Stimulated activated memory B cell treated with anti-CD40 and anti-IgM and Interleukin-4, amounts not matched to agents 10 μg/mL and 1 μg/mL and 100 μg/mL, for 72 hours (primary cell): ENCODE results near the gene POLN.

Experiments used
- ATAC-seq: fragments of 150-1000 bp; cut with Tn5 transposase; 2 replicates; pipeline ENCODE4 v1.10.0; 2021
- H3K27ac Mint-ChIP-seq: one replicate; pipeline ENCODE4 v1.8.0; 2022; ENCODE audit warnings: mild to moderate bottlenecking, mixed read lengths
- H3K27me3 Mint-ChIP-seq: one replicate; pipeline ENCODE4 v1.8.0; 2022; ENCODE audit warnings: mixed read lengths
- H3K36me3 Mint-ChIP-seq: one replicate; pipeline ENCODE4 v1.8.0; 2022; ENCODE audit warnings: mixed read lengths
- H3K4me1 Mint-ChIP-seq: one replicate; pipeline ENCODE4 v1.8.0; 2022; ENCODE audit warnings: mixed read lengths
- H3K4me3 Mint-ChIP-seq: one replicate; pipeline ENCODE4 v1.8.0; 2022; ENCODE audit warnings: mild to moderate bottlenecking, moderate library complexity, mixed read lengths
- H3K9me3 Mint-ChIP-seq: one replicate; pipeline ENCODE4 v1.8.0; 2022; ENCODE audit warnings: mixed read lengths

POLN gene

DNA sequence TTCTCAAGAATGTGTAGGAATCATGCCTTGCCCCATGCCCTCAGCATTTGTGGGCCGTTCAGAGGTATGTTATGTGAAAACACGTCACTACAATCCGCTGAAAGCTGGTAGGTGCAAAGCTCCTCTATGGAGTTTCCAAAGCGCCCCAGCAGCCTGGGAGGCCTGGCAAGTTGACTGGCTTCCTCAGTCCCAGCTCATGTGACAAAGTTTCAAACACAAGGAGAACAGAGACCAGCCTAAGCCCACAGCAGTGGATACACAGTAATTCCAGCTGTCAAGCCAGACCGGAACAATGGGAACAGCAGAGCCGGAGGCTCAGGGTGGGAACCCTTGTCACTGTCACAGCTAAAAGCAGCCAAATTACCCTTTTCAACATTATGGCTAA lies 149.3 kb downstream of the POLN start:
- no peaks in the 10 kb centered on the region for H3K4me1 Mint-ChIP-seq
- no peak overlapping the region for H3K27ac Mint-ChIP-seq
- ATAC-seq: no peak
- peaks cover 6% of the 10 kb centered on the region for H3K9me3 Mint-ChIP-seq
- peaks cover 8% of the 10 kb centered on the region for H3K36me3 Mint-ChIP-seq
- no peak overlapping the region for H3K4me3 Mint-ChIP-seq
- H3K27me3 Mint-ChIP-seq: peaks cover 66% of the 10 kb centered on the region

DNA sequence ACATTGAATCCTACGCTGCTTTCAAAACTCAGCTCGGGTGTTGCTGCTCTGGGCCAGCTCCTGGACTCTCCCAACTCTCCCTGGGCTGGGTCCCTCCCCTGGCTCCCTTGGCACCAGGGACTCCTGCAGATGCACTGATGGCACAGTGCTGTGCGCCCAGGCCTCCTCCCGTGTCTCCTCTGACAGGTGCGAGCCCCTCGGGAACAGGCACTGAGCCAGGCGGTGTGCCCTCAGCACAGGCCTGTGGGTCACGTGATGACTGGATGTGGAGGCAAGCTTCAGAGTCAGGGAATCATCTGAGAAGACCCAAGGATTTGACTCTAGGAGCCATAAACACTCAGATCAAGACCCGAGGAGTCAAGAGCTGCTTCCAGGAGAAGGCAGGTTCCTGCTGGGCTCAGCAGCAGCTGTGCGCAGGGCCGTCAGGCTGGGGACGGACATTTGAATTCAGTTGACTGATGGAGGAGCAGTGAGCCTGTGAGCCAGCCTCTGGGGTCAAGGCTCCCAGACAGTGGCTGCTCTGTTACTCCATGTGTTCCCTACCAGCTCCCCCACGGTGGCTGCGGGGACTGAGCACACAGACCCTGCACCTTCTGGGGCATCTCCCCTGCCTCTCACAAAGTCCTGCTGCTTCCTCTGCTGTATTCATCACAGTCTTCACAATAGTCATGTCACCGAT lies 149.8 kb downstream of the POLN start:
- no peak for ATAC-seq
- no peak overlapping the region for H3K27ac Mint-ChIP-seq
- H3K27me3 Mint-ChIP-seq: peaks cover 64% of the 10 kb centered on the region
- no peaks in the 10 kb centered on the region for H3K4me1 Mint-ChIP-seq
- peaks cover 6% of the 10 kb centered on the region for H3K9me3 Mint-ChIP-seq
- peaks cover 8% of the 10 kb centered on the region for H3K36me3 Mint-ChIP-seq
- H3K4me3 Mint-ChIP-seq: no peak overlapping the region

DNA sequence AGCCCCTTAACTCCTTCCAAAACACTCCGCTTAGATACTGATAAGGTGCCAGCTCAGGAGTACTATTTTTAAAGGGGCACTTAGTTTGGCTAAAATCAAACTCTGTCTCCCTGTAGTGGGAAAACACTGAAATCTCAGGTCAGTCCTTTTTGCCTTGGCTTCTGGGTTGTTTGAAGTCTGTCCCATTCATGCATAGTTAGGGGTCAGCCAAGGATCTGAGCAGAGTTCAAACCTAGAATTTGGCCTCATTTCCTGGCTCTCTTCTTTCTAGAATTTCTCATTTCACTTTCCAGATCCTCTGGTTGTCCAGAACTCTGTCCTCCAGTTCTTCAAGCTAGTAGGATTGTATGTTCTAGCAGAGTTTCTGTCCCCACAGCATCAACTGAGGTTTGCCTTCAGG lies 151.3 kb downstream of the POLN start:
- ATAC-seq: no peak
- Mint-ChIP-seq H3K9me3 (no peaks in the 10 kb centered on the region), H3K4me3 (no peak overlapping the region), H3K4me1 (no peaks in the 10 kb centered on the region), H3K27me3 (peaks cover 56% of the 10 kb centered on the region), H3K27ac (no peak overlapping the region), H3K36me3 (no peaks in the 10 kb centered on the region)

DNA sequence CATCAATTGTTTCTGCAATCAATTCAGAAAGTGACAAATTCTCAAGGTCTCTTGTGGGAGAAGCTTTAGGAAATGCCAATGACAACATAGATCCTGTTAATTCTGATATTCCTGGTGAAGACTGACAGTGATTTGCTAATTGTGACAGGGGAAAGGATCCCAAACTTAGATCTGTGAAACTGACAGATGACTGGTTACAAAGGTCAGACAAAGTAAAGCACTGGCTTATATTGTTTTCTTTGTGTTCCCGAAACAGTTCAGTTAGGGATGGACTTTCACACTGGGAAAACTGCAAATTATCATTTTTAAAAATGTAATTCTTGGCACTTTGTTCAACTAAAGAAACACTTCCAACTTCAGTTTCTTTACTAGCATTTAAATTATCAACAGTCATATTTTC lies 152.7 kb downstream of the POLN start:
- no peak for ATAC-seq
- H3K27me3 Mint-ChIP-seq: peaks cover 56% of the 10 kb centered on the region
- H3K9me3 Mint-ChIP-seq: no peaks in the 10 kb centered on the region
- no peaks in the 10 kb centered on the region for H3K36me3 Mint-ChIP-seq
- no peak overlapping the region for H3K4me3 Mint-ChIP-seq
- no peak overlapping the region for H3K27ac Mint-ChIP-seq
- H3K4me1 Mint-ChIP-seq: no peaks in the 10 kb centered on the region

DNA sequence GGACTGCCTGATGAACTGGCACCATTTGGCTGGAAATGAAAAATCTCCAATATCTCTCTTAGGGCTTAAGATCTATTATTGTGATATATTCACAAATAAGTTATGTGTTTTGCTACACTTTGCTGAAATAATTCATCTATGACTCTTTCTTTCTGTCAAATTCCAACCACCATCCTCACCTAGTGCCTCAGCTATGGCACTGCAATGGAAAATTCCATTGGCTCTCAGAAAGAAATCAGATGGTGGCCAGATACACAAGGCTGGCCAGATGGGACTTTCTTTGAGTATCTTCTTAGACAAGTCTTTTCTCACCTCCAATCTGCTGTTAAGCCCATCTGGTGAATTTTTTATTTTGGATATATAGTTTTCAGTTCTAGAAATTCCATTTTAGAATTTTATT lies 154.8 kb downstream of the POLN start:
- no peak for ATAC-seq
- Mint-ChIP-seq H3K4me3 (no peak overlapping the region), H3K36me3 (no peaks in the 10 kb centered on the region), H3K27me3 (peaks cover 37% of the 10 kb centered on the region), H3K27ac (no peak overlapping the region), H3K4me1 (no peaks in the 10 kb centered on the region), H3K9me3 (no peaks in the 10 kb centered on the region)

DNA sequence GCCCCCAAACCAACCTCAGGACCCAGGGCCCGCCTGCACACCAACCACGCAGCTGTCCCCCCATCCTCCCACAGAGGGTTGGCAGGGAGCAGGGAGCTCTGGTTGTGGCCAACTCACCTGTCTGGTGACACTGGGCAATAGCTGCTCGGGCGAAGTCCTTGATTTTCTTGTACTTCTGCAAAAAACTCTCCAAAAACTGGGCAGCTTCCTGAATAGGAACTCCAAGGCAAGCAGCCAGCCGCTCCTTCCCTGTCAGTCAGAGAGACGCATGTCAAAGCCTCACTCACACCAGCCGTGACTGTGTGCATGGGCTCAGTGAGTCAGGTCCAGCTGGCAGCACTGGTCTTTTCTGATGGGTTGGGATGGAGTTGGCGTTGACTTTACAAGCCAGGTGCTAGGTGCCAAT lies 156.4 kb downstream of the POLN start:
- no peaks in the 10 kb centered on the region for H3K36me3 Mint-ChIP-seq
- no peaks in the 10 kb centered on the region for H3K9me3 Mint-ChIP-seq
- no peak overlapping the region for H3K27ac Mint-ChIP-seq
- peaks cover 23% of the 10 kb centered on the region for H3K27me3 Mint-ChIP-seq
- H3K4me1 Mint-ChIP-seq: no peaks in the 10 kb centered on the region
- no peak overlapping the region for H3K4me3 Mint-ChIP-seq
- no peak for ATAC-seq

DNA sequence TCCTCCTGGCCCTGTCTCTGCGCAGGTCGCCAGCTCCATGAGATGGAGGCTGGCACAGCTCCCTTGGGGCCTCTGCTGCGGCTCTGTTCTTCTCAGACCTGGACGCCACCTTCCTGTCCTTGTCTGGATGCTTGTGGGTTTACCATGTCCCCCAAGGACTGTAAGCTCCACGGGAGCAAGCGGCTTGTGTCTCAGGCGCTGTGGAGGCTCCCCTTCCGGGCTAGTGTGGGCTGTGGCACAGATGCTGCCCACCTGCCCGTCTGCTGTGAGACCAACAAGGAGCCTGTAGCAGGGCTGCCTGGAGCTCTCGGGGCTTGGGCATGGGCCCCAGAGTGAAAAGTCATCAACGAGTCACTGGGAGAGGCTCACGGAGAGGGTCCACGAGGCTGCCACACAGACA lies 157.6 kb downstream of the POLN start:
- H3K36me3 Mint-ChIP-seq: no peaks in the 10 kb centered on the region
- no peak for ATAC-seq
- H3K4me1 Mint-ChIP-seq: no peaks in the 10 kb centered on the region
- H3K9me3 Mint-ChIP-seq: no peaks in the 10 kb centered on the region
- H3K27ac Mint-ChIP-seq: no peak overlapping the region
- H3K27me3 Mint-ChIP-seq: peaks cover 23% of the 10 kb centered on the region
- no peak overlapping the region for H3K4me3 Mint-ChIP-seq

DNA sequence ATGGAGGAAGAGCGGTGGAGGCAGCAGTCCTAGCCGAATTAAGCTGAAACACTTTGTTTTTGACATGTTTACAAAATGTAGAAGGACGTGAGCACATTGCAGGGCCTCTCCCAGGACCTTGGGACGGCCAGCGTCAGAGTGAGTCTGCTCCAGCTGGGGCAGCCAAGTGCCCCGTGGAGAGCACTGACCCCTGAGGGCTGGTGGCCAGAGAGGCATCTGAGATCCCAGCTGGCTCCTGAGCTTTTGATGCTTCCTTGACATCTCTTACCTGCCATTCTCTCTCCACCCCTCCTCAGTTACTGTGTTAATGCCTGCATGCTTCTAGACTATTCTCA lies 158.1 kb downstream of the POLN start:
- no peak for ATAC-seq
- peaks cover 23% of the 10 kb centered on the region for H3K27me3 Mint-ChIP-seq
- no peak overlapping the region for H3K4me3 Mint-ChIP-seq
- no peaks in the 10 kb centered on the region for H3K4me1 Mint-ChIP-seq
- no peak overlapping the region for H3K27ac Mint-ChIP-seq
- no peaks in the 10 kb centered on the region for H3K9me3 Mint-ChIP-seq
- no peaks in the 10 kb centered on the region for H3K36me3 Mint-ChIP-seq

DNA sequence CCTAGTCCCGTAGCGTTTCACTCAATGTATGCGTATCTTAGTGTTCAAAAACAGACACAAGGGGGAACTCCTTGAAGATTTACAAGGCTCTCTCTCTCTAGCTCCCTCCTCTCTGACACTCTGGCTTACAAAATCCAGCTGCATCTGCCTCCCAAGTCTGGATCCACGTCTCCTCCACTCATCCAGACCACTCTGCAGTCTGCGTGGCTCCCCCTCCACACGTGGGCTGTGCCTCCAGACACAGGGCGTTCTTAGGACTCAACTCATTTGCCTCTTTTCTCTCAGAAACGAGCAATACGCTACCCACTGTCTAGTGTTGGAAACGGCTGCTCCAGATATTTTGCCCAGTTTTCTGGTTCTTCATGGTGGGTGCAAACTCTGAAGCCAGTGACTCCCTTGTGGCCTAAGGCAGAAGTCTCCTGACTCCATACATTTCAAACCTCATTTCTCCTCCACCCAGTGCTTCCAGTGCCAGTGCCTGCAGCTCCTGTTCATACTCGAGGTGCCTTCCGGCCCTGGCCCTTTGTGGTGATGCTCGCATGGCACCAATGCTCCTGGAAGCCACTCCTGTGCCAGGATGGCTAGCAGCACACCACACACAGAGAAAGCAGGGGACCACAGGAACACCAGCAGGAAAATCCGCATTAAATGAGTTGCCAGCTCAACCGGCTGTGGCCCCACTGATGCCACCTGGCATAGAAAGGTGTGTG lies 158.7 kb downstream of the POLN start:
- Mint-ChIP-seq H3K36me3 (no peaks in the 10 kb centered on the region), H3K27ac (no peak overlapping the region), H3K27me3 (peaks cover 23% of the 10 kb centered on the region), H3K9me3 (no peaks in the 10 kb centered on the region), H3K4me3 (no peak overlapping the region), H3K4me1 (no peaks in the 10 kb centered on the region)
- no peak for ATAC-seq

DNA sequence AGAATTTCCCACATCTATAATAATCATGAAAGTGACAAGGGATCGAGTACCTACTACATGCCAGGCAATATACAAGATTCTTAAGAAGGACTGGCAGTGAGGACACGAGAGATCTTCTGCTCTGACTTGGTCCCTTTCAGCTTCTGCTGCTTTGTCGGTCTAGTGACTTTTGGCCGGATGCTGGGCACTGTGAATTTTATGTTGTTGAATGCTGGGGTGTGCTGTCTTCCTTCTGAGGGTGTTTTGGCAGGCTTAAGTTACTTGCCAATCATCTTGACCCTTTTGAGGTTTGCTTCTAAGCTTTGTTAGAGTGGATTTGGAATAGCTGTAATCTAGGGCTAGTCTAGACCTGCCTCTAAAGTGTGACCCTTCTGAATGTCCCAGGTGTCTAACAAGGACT lies 159.3 kb downstream of the POLN start:
- H3K27me3 Mint-ChIP-seq: peaks cover 23% of the 10 kb centered on the region
- no peaks in the 10 kb centered on the region for H3K4me1 Mint-ChIP-seq
- H3K9me3 Mint-ChIP-seq: no peaks in the 10 kb centered on the region
- ATAC-seq: no peak
- no peaks in the 10 kb centered on the region for H3K36me3 Mint-ChIP-seq
- H3K4me3 Mint-ChIP-seq: no peak overlapping the region
- no peak overlapping the region for H3K27ac Mint-ChIP-seq

DNA sequence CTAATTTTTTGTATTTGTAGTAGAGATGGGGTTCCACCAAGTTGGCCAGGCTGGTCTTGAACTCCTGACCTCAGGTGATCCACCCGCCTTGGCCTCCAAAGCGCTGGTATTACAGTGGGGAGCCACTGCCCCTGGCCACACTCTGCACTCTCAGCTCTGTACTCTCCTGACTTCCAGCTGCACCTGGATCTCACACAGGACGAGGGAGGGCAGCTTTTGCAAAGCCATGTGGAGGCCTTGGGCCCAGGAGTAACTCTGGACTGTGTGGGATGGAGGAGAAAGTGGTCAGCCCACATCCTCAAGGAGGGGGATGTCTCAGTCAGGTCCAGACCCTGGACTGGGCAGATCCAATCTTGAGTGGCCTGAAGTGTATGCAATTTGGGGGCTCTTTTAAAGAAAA lies 159.8 kb downstream of the POLN start:
- peaks cover 23% of the 10 kb centered on the region for H3K27me3 Mint-ChIP-seq
- no peak overlapping the region for H3K4me3 Mint-ChIP-seq
- H3K36me3 Mint-ChIP-seq: no peaks in the 10 kb centered on the region
- H3K9me3 Mint-ChIP-seq: no peaks in the 10 kb centered on the region
- H3K4me1 Mint-ChIP-seq: no peaks in the 10 kb centered on the region
- no peak overlapping the region for H3K27ac Mint-ChIP-seq
- no peak for ATAC-seq

DNA sequence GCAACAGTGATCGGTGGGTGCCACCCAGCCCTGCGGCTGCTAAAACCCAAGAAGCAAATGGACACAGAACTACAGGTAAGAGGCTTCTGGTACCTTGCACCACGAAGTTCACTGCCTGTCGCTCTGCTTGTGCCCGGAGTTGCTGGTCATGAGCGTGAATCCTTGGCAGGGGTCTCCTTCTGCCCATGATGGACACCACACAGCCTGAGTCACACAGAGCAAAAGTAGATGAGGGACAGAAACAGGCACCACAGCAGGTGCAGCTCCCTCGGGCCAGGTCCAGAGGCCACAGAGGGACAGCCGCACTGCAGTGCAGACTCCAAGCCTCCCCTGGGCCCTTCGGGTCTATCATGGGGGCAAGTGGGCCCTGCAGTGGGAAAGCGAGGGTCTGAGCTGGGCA lies 160.4 kb downstream of the POLN start:
- no peaks in the 10 kb centered on the region for H3K9me3 Mint-ChIP-seq
- no peak overlapping the region for H3K4me3 Mint-ChIP-seq
- ATAC-seq: no peak
- H3K4me1 Mint-ChIP-seq: no peaks in the 10 kb centered on the region
- no peaks in the 10 kb centered on the region for H3K36me3 Mint-ChIP-seq
- no peak overlapping the region for H3K27ac Mint-ChIP-seq
- peaks cover 23% of the 10 kb centered on the region for H3K27me3 Mint-ChIP-seq

DNA sequence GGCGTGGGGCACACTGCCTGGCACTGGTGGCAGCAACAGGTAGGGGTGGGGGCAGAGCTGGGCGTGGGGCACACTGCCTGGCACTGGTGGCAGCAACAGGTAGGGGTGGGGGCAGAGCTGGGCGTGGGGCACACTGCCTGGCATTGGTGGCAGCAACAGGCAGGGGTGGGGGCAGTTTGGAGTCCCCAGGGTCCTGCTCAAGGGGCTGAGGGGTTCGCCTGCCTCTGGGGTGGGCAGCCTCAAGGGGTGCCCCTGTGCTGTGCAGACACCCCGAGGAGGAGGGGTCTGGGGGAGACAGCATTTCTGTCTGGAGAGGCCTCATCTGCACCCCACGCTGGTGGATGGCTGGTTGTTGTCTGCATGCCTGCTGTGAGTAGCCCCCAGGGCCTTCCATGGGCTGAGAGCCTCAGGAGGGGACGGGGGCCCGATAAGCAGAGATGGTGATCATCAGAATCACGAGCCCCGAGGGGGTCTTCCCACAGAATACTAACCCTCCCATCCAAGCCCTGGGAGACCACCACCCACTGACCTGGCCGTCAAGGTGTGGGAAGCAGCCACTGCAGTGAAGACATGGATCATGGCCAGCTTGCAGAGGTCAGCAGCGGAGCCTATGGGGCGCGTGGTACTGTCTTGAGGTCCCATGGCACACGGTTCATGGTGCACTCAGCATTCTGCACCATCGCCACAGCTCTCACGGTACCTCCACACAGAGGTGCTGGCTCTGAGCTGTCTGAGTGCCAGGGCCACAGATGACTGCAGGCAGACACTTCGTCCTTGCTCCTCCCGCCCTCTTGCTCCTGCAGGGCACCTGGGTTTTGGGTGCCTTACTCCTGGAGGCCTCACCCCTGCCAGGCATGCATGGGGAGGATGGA lies 161.3 kb downstream of the POLN start:
- Mint-ChIP-seq H3K27ac (no peak overlapping the region), H3K4me3 (no peak overlapping the region), H3K27me3 (peaks cover 17% of the 10 kb centered on the region), H3K4me1 (no peaks in the 10 kb centered on the region), H3K36me3 (no peaks in the 10 kb centered on the region), H3K9me3 (no peaks in the 10 kb centered on the region)
- peak; percentile 9 for ATAC-seq

DNA sequence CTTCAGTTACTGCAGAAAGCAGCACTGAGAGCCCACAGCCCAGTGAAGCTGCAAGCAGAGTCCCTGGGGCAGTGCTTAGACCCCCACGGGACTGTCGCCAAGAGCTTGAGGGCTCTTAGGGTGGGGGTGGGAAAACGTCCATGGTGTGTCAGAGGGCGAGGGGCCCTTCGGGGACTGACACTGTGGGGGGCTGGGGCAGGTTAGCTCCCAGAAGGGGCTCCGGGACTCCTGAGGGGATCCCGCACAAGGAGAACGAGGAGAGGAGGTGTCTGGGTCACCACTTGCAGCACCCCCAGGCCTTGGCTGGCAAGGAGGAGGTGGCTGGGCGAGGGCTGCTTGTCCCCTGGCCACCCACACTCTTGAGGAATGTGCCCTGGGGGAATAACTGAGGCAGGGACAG lies 162.0 kb downstream of the POLN start:
- Mint-ChIP-seq H3K36me3 (no peaks in the 10 kb centered on the region), H3K27me3 (peaks cover 9% of the 10 kb centered on the region), H3K4me3 (no peak overlapping the region), H3K4me1 (no peaks in the 10 kb centered on the region), H3K9me3 (no peaks in the 10 kb centered on the region), H3K27ac (no peak overlapping the region)
- ATAC-seq: no peak

DNA sequence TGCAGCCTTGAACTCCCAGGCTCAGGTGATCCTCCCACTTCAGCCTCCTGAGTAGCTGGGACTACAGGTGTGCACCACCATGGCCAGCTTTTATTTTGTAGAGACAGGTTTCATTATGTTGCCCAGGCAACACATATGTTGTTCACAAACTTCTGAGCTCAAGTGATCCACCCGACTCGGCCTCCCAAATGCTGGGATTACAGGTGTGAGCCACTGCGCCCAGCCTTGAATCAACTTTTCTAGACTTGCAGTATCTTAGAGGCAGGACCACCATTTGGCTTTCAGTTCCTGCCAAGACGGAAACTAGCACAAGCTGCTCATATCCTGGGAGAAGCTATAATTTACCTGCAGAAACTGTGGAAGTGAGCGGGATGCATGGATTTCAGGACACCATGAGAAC lies 162.9 kb downstream of the POLN start:
- Mint-ChIP-seq H3K4me3 (no peak overlapping the region), H3K27ac (no peak overlapping the region), H3K4me1 (no peaks in the 10 kb centered on the region), H3K27me3 (peaks cover under 1% of the 10 kb centered on the region), H3K36me3 (no peaks in the 10 kb centered on the region), H3K9me3 (no peaks in the 10 kb centered on the region)
- no peak for ATAC-seq

DNA sequence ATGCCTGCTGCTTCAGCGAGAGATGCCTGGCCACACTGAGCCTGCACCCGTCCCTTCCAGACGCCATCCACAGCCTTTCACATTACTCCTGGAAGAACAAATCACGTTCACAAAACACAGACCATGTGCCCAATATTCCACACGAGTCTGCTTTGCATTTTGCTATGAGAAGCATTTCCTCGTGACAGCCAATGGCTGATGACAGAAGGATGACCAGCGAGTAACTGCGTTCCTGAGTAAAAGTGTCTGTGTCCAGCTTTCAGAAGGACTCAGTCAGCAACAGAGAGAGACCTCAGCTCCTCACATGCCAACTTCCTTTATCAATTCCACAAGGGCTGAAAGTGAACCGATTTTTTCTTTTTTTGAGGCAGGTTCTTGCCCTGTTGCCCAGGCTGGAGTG lies 163.3 kb downstream of the POLN start:
- H3K27me3 Mint-ChIP-seq: no peaks in the 10 kb centered on the region
- no peak overlapping the region for H3K27ac Mint-ChIP-seq
- H3K9me3 Mint-ChIP-seq: no peaks in the 10 kb centered on the region
- no peak for ATAC-seq
- H3K4me3 Mint-ChIP-seq: no peak overlapping the region
- no peaks in the 10 kb centered on the region for H3K36me3 Mint-ChIP-seq
- H3K4me1 Mint-ChIP-seq: no peaks in the 10 kb centered on the region
